H1 (cell line): Measurements from ENCODE around the gene SH3RF3. TPM values are rescaled to one million over a fixed set of nuclear protein-coding genes. Genes with fewer than 3 reads are reported as not detected.

Experiments
- polyA plus RNA-seq, 7 experiments: library from polyadenylated mRNA; depleted of rRNA in 3 of 7; stranded (reverse) in 5 of 7; unstranded in 2 of 7; fragments of >200 nt in 5 of 7; fragments of 200-250 nt in 2 of 7; gene quantifications; 1 replicate in 5 of 7; 2 replicates in 1 of 7; 4 replicates in 1 of 7; pipeline versions ENCODE4 v1.2.1 to v1.2.3, GENCODE V29; 2011 to 2013; ENCODE audit warnings: missing spikeins in 2 of 7, mixed read lengths in 2 of 7
- total RNA-seq: library from RNA; stranded (reverse); fragmentation: NEBNext Ultra II Directional; extraction: Animal tissue kit (Norgen Biotek cat#: 25700); gene quantifications from 2 replicates; pipeline ENCODE4 v1.2.1, GENCODE V29; 2021
- TF ChIP-seq, protein P1 (sequence below): IDR thresholded peaks from 2 replicates; pipeline ENCODE4 v1.6.1; 2011; ENCODE audit warnings: low read length, improper control_type of control experiment
- TF ChIP-seq, protein P2 (sequence below), 3 experiments: IDR thresholded peaks; 1 replicate in 2 of 3; 2 replicates in 1 of 3; pipeline versions ENCODE4 v1.5.1 to v1.6.1; 2011; ENCODE audit warnings: low read length in 3 of 3, mild to moderate bottlenecking in 3 of 3, inconsistent platforms in 2 of 3, low read depth in 1 of 3, moderate library complexity in 1 of 3; ENCODE audit not compliant: insufficient read depth in 1 of 3; ENCODE audit errors: control extremely low read depth in 1 of 3

SH3RF3 gene
- total and polyA plus RNA-seq, 2 of the 8 experiments (the other 6 are each of a cell fraction or from before 2014, with no cell fraction given) = 0.11 to 0.65 TPM

DNA sequence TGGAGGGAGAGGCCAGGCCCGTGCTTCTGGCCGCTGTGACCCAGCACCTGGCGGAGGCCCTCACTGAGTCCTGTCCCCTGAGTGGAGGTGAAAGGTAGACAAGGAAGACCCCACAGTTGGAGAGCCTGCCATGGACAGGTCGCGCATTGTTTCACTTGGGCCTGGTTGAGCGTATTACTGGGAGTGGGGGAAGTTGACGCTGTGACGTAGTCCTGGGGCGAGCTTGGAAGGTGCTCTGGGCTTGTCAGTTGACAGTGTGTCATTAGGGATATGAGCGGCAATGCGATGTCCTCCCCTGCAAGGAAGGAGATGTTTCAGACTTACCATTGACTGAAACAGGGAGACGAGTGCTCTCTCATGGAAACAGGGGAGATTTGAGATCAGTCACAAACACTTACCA is 127.1 kb downstream of the SH3RF3 start (continued):
- TF ChIP-seq, protein P1, sequence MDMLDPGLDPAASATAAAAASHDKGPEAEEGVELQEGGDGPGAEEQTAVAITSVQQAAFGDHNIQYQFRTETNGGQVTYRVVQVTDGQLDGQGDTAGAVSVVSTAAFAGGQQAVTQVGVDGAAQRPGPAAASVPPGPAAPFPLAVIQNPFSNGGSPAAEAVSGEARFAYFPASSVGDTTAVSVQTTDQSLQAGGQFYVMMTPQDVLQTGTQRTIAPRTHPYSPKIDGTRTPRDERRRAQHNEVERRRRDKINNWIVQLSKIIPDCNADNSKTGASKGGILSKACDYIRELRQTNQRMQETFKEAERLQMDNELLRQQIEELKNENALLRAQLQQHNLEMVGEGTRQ = no peak
- TF ChIP-seq, protein P2, sequence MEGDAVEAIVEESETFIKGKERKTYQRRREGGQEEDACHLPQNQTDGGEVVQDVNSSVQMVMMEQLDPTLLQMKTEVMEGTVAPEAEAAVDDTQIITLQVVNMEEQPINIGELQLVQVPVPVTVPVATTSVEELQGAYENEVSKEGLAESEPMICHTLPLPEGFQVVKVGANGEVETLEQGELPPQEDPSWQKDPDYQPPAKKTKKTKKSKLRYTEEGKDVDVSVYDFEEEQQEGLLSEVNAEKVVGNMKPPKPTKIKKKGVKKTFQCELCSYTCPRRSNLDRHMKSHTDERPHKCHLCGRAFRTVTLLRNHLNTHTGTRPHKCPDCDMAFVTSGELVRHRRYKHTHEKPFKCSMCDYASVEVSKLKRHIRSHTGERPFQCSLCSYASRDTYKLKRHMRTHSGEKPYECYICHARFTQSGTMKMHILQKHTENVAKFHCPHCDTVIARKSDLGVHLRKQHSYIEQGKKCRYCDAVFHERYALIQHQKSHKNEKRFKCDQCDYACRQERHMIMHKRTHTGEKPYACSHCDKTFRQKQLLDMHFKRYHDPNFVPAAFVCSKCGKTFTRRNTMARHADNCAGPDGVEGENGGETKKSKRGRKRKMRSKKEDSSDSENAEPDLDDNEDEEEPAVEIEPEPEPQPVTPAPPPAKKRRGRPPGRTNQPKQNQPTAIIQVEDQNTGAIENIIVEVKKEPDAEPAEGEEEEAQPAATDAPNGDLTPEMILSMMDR (IDR thresholded peaks at IDR 0.05; ENCODE audit: control extremely low read depth in 1 of 3, insufficient read depth in 1 of 3, low read depth in 1 of 3, low read length in 3 of 3) = no peak
- TF ChIP-seq, all 59 proteins: peak for 0
